Vagina (tissue), 2 donors: ENCODE data around the gene KIAA0408.

ENCODE experiments used
- CTCF ChIP-seq, 3 experiments: fragments of 450-650 bp in 2 of 3; fragments of 200-600 bp in 1 of 3; sonication (generic) in 1 of 3; IDR thresholded peaks; one replicate each; pipeline ENCODE4 v1.5.1; 2017 to 2019; ENCODE audit warnings: antibody characterized with exemption in 3 of 3, mild to moderate bottlenecking in 2 of 3, moderate library complexity in 2 of 3
- POLR2A ChIP-seq, 2 donors: fragments of 450-650 bp; IDR thresholded peaks; one replicate each; pipeline ENCODE4 v1.6.1; 2017; ENCODE audit warnings: antibody characterized with exemption in 2 of 2, mild to moderate bottlenecking in 2 of 2, moderate library complexity in 2 of 2
- POLR2AphosphoS5 ChIP-seq, 2 donors: sonication (generic); formaldehyde crosslinking; IDR thresholded peaks; one replicate each; pipeline ENCODE4 v1.9.0; 2017; ENCODE audit warnings: antibody characterized with exemption in 2 of 2, mild to moderate bottlenecking in 2 of 2, low read depth in 1 of 2; ENCODE audit not compliant: insufficient read depth in 1 of 2

- TF ChIP-seq CTCF (IDR thresholded peaks at IDR 0.05) (no peak), POLR2AphosphoS5 (IDR thresholded peaks at IDR 0.05; ENCODE audit: insufficient read depth in 1 of 2, low read depth in 1 of 2) (no peak), POLR2A (IDR thresholded peaks at IDR 0.05) (no peak)
These were observed 16.6 kb upstream of the KIAA0408 start for GRCh38 chr6:127475823-127476176.
